Vagina (tissue), 2 donors: ENCODE measurements around the gene OR51E1. TPM values are rescaled to one million over a fixed set of nuclear protein-coding genes. Genes with fewer than 3 reads are reported as not detected.

Source experiments
- DNase-seq, 2 donors: peaks; one replicate each; pipeline ENCODE4 v3.0.0-alpha.2; 2017; ENCODE audit errors: extremely low spot score in 2 of 2
- H3K27ac ChIP-seq: fragments of 200-600 bp; sonication (generic); one replicate; pipeline ENCODE4 v1.5.1; 2019
- H3K27me3 ChIP-seq: fragments of 200-600 bp; sonication (generic); one replicate; pipeline ENCODE4 v1.5.1; 2019
- H3K36me3 ChIP-seq, 2 donors: fragments of 200-600 bp; sonication (generic); one replicate each; pipeline ENCODE4 v1.5.1; 2017 to 2019
- H3K4me1 ChIP-seq: fragments of 200-600 bp; sonication (generic); one replicate; pipeline ENCODE4 v1.5.1; 2019
- H3K4me3 ChIP-seq, 2 donors: fragments of 200-600 bp; sonication (generic); 1 replicate in 1 of 2; 2 replicates in 1 of 2; pipeline ENCODE4 v1.5.1; 2016 to 2019
- H3K9me3 ChIP-seq: fragments of 200-600 bp; sonication (generic); one replicate; pipeline ENCODE4 v1.5.1; 2019
- POLR2A ChIP-seq, 2 donors: fragments of 450-650 bp; IDR thresholded peaks; one replicate each; pipeline ENCODE4 v1.6.1; 2017; ENCODE audit warnings: antibody characterized with exemption in 2 of 2, mild to moderate bottlenecking in 2 of 2, moderate library complexity in 2 of 2
- POLR2AphosphoS5 ChIP-seq, 2 donors: sonication (generic); formaldehyde crosslinking; IDR thresholded peaks; one replicate each; pipeline ENCODE4 v1.9.0; 2017; ENCODE audit warnings: antibody characterized with exemption in 2 of 2, mild to moderate bottlenecking in 2 of 2, low read depth in 1 of 2; ENCODE audit not compliant: insufficient read depth in 1 of 2
- intact Hi-C: fragments of 100-400 bp; cut with DNase I; formaldehyde crosslinking; loops from one replicate; pipeline ENCODE4 v1.15.1; 2023
- total RNA-seq: library from RNA; depleted of rRNA; stranded (reverse); fragments of >200 nt; gene quantifications from one replicate; pipeline ENCODE4 v1.2.3, GENCODE V29; 2016
- TF ChIP-seq, protein P1 (sequence below), 3 experiments: fragments of 450-650 bp in 2 of 3; fragments of 200-600 bp in 1 of 3; sonication (generic) in 1 of 3; IDR thresholded peaks; one replicate each; pipeline ENCODE4 v1.5.1; 2017 to 2019; ENCODE audit warnings: antibody characterized with exemption in 3 of 3, mild to moderate bottlenecking in 2 of 3, moderate library complexity in 2 of 3

OR51E1 gene
- total RNA-seq, 1 donor from 2014 or later: 0.25 TPM

DNA sequence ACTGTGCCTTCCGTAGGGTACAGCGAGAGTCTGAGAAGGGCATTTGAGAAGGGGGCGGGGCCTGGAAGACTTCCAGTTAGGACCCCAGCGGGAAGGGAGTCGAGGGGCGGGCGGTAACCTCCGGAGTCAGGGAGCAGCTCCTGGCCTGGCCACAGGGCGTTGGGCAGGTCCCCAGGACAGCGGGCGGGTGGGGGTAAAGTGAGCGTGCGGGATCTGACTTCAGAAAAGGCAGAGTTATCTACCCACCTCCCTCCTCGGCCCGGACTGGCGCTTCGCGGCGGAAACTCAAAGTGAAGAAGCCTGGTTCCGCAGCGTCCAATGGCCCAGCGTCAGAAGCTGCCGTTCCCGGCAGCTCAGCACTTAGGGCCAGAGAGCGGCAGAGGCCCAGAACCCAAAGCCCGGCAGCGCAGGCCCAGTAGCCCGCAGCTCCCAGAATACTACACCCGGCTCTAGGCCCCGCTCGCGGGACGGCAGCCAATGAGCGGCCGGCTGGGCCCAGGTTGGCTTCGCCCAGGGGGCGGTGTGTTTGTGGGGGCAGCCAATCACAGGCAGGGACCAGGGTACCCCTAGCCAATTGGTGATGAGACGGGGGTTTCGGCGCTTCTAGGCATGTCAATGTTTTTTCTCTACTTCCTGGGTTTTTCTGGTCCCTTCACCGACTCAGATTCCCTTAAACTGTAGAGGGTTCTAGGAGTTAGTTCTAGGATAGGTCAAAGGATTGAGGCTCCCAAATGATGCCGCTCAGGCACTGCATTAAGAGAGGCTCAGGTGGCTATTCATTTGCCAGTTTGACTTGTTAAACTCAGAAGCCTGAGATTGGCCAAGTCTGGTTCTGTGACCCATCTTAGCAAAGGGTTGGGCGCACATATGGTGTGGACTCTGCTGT is 35.8 kb upstream of the OR51E1 start, which contains the start of gene TRIM68:
Gene TRIM68, minus strand, starts transcription at position 451 of the 886 bp plus-strand sequence. CDS start 2,727 bp downstream, outside the sequence.
- Histone ChIP-seq H3K36me3 (peaks cover 0 to 20% of the 10 kb centered on the region in 2 donors), H3K27me3 (no peaks in the 10 kb centered on the region), H3K27ac (peak within 1 kb of the TSS; percentile 80), H3K4me3 (peak within 1 kb of the TSS; percentile 65 to 73), H3K9me3 (no peaks in the 10 kb centered on the region), H3K4me1 (peaks cover 20% of the 10 kb centered on the region)
- TF ChIP-seq, protein P1, sequence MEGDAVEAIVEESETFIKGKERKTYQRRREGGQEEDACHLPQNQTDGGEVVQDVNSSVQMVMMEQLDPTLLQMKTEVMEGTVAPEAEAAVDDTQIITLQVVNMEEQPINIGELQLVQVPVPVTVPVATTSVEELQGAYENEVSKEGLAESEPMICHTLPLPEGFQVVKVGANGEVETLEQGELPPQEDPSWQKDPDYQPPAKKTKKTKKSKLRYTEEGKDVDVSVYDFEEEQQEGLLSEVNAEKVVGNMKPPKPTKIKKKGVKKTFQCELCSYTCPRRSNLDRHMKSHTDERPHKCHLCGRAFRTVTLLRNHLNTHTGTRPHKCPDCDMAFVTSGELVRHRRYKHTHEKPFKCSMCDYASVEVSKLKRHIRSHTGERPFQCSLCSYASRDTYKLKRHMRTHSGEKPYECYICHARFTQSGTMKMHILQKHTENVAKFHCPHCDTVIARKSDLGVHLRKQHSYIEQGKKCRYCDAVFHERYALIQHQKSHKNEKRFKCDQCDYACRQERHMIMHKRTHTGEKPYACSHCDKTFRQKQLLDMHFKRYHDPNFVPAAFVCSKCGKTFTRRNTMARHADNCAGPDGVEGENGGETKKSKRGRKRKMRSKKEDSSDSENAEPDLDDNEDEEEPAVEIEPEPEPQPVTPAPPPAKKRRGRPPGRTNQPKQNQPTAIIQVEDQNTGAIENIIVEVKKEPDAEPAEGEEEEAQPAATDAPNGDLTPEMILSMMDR (IDR thresholded peaks at IDR 0.05): no peak
- TF ChIP-seq POLR2A (IDR thresholded peaks at IDR 0.05) (peak in 1 of 2 donors; percentile 52), POLR2AphosphoS5 (IDR thresholded peaks at IDR 0.05; ENCODE audit: insufficient read depth in 1 of 2, low read depth in 1 of 2) (peak; percentile 83 to 87)
- peak in 1 of 2 donors; percentile 98 for DNase-seq
- intact Hi-C loops: no loop called here

DNA sequence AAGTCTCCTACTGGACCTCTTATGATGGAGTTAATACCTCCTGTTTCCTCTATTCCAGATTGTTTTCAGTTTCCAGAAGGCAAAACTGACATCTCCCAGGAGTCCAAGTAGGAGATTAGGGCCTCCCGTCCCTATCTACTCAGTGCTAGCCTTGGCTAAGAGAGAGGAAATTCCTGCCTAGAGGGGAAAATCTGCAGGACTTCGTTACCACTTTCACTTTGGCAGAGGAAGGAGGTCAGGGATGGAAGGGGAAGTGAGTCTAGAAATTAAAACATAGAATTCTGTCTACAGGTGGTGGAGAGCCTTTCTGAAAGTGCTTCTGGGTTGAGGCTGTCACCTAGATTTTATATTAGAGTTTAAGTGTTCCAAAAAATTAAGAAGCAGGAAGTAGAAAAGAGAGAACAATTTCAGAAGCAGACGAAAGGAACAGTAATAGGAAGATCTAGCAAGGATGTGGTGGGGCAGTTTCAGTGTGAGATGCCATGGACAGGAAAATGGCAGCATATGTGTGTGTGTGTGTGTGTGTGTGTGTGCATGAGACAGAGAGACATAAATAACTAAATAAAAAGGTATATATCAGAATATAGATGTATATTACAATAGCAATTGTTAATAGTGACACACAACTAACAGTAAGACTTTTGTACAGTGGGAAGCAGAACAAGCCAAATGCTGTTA is 33.4 kb upstream of the OR51E1 start:
- no peak for TF ChIP-seq POLR2A (IDR thresholded peaks at IDR 0.05)
- TF ChIP-seq POLR2AphosphoS5 (IDR thresholded peaks at IDR 0.05; ENCODE audit: insufficient read depth in 1 of 2, low read depth in 1 of 2): no peak
- TF ChIP-seq, protein P1 (IDR thresholded peaks at IDR 0.05): no peak
- H3K27me3 ChIP-seq: no peaks in the 10 kb centered on the region
- peaks cover 20% of the 10 kb centered on the region for H3K4me1 ChIP-seq
- intact Hi-C loops: no loop called here
- no peaks in the 10 kb centered on the region for H3K9me3 ChIP-seq
- H3K27ac ChIP-seq: no peak overlapping the region
- no peaks in the 10 kb centered on the region for H3K36me3 ChIP-seq
- peak overlapping the region in 1 of 2 donors; percentile 9 for H3K4me3 ChIP-seq
- no peak for DNase-seq

DNA sequence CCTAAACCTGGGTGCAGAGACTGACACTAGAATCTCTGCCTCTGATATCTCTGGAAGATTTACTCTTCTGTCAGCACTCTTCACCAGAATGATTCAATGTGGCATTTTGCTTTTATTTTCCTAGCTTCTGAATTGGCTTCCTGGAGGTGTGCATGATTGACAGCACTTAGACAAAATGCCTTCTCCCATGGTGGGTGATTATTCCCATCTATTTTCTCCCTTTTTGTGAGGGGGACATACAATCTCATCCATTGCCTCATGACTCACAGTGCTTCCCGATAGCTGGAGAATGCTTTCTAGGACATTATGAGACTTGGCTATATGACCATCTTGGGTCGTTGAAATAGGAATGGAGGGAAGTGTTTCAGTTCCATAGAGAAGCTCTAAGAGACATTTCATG is 31.8 kb upstream of the OR51E1 start:
- no peaks in the 10 kb centered on the region for H3K27me3 ChIP-seq
- intact Hi-C loops: no loop called here
- H3K27ac ChIP-seq: no peak overlapping the region
- TF ChIP-seq, protein P1 (IDR thresholded peaks at IDR 0.05): no peak
- no peak for TF ChIP-seq POLR2AphosphoS5 (IDR thresholded peaks at IDR 0.05; ENCODE audit: insufficient read depth in 1 of 2, low read depth in 1 of 2)
- no peak for TF ChIP-seq POLR2A (IDR thresholded peaks at IDR 0.05)
- peaks cover 6% of the 10 kb centered on the region for H3K4me1 ChIP-seq
- no peak overlapping the region for H3K4me3 ChIP-seq
- no peak for DNase-seq
- no peaks in the 10 kb centered on the region for H3K36me3 ChIP-seq
- H3K9me3 ChIP-seq: no peaks in the 10 kb centered on the region

DNA sequence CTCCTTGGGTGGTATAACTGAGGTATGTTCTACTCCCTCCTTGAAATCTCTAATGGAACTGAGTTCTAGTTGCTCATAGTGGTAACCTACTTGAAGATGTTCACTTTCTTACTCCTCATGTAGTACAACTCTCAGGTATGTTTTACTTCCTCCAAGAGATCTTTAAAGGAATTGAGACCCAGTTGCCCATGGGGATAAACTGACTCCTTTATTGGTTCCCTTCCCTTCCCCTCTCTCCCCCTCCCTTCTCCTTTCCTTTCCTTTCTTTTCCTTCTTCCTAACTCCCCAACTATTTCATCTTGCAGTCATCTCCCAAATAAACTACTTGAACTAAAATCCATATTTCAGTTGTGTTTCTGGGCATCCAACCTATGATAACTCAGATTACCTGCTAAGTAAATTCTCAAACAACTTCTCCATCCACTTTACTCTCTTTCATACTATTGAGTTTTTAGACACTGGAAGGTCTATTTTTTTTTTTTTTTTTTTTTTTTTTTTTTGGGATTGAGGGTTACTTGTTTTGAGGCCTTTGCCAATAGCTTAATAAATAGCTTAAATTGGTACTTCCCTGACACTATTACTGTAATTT is 27.8 kb upstream of the OR51E1 start:
- Histone ChIP-seq H3K4me1 (no peaks in the 10 kb centered on the region), H3K9me3 (no peaks in the 10 kb centered on the region), H3K27ac (no peak overlapping the region), H3K27me3 (no peaks in the 10 kb centered on the region), H3K4me3 (no peak overlapping the region), H3K36me3 (no peaks in the 10 kb centered on the region)
- intact Hi-C loops: no loop called here
- no peak for DNase-seq
- TF ChIP-seq, protein P1 (IDR thresholded peaks at IDR 0.05): no peak
- no peak for TF ChIP-seq POLR2A (IDR thresholded peaks at IDR 0.05)
- no peak for TF ChIP-seq POLR2AphosphoS5 (IDR thresholded peaks at IDR 0.05; ENCODE audit: insufficient read depth in 1 of 2, low read depth in 1 of 2)
